ENCODE measurements around the gene UGDH. TPM values are rescaled to one million over a fixed set of nuclear protein-coding genes. Genes with fewer than 3 reads are reported as not detected.
"Not testable (repeated sequence)": the region's sequence is repeated elsewhere in the genome, so short reads cannot be mapped to it uniquely, and the experiment has no call there.

Gene UGDH
- total RNA-seq, 3 donors from 2014 or later, result 21.6 to 26.2 (median 23.2) TPM

- H3K9me3 Mint-ChIP-seq, result no peaks in the 10 kb centered on the region
- H3K27me3 Mint-ChIP-seq (ENCODE audit: low read depth), result no peaks in the 10 kb centered on the region
- H3K4me1 Mint-ChIP-seq (ENCODE audit: low read depth), result peaks cover 8% of the 10 kb centered on the region
- no peak overlapping the region for H3K4me3 Mint-ChIP-seq
- ATAC-seq (no peak), DNase-seq (no peak)
- peaks cover 1% of the 10 kb centered on the region for H3K36me3 Mint-ChIP-seq (ENCODE audit: insufficient read depth)
These were observed 5.9 kb downstream of the UGDH start for GRCh38 chr4:39521253-39521919.

- H3K4me1 Mint-ChIP-seq (ENCODE audit: low read depth), result no peaks in the 10 kb centered on the region
- H3K4me3 Mint-ChIP-seq, result no peak overlapping the region
- H3K36me3 Mint-ChIP-seq (ENCODE audit: insufficient read depth), result peaks cover 1% of the 10 kb centered on the region
- DNase-seq (no peak), ATAC-seq (no peak)
- H3K9me3 Mint-ChIP-seq, result no peaks in the 10 kb centered on the region
- H3K27me3 Mint-ChIP-seq (ENCODE audit: low read depth), result no peaks in the 10 kb centered on the region
These were observed 8.8 kb downstream of the UGDH start for GRCh38 chr4:39518484-39518883.

- no peaks in the 10 kb centered on the region for H3K9me3 Mint-ChIP-seq
- ATAC-seq (no peak), DNase-seq (no peak)
- peaks cover 4% of the 10 kb centered on the region for H3K36me3 Mint-ChIP-seq (ENCODE audit: insufficient read depth)
- H3K27me3 Mint-ChIP-seq (ENCODE audit: low read depth), result no peaks in the 10 kb centered on the region
- H3K4me1 Mint-ChIP-seq (ENCODE audit: low read depth), result no peaks in the 10 kb centered on the region
- no peak overlapping the region for H3K4me3 Mint-ChIP-seq
These were observed 10.8 kb downstream of the UGDH start for GRCh38 chr4:39516407-39516966.

GRCh38 chr4:39515669-39516401 is 11.4 kb downstream of the UGDH start:
- ATAC-seq; H3K4me1 Mint-ChIP-seq (ENCODE audit: low read depth); H3K36me3 Mint-ChIP-seq (ENCODE audit: insufficient read depth); H3K9me3 Mint-ChIP-seq; H3K4me3 Mint-ChIP-seq; H3K27me3 Mint-ChIP-seq (ENCODE audit: low read depth); DNase-seq: not testable (repeated sequence)

GRCh38 chr4:39514888-39515401 is 12.3 kb downstream of the UGDH start:
- no peaks in the 10 kb centered on the region for H3K27me3 Mint-ChIP-seq (ENCODE audit: low read depth)
- H3K4me3 Mint-ChIP-seq, result no peak overlapping the region
- H3K9me3 Mint-ChIP-seq, result no peaks in the 10 kb centered on the region
- H3K36me3 Mint-ChIP-seq (ENCODE audit: insufficient read depth), result peaks cover 11% of the 10 kb centered on the region
- ATAC-seq (no peak), DNase-seq (no peak)
- no peaks in the 10 kb centered on the region for H3K4me1 Mint-ChIP-seq (ENCODE audit: low read depth)

- H3K36me3 Mint-ChIP-seq (ENCODE audit: insufficient read depth), result peaks cover 18% of the 10 kb centered on the region
- not testable (repeated sequence) for H3K27me3 Mint-ChIP-seq (ENCODE audit: low read depth); H3K4me3 Mint-ChIP-seq; DNase-seq; H3K4me1 Mint-ChIP-seq (ENCODE audit: low read depth); ATAC-seq; H3K9me3 Mint-ChIP-seq
These were observed 13.0 kb downstream of the UGDH start for GRCh38 chr4:39514266-39514665.

GRCh38 chr4:39510348-39510929 is 16.8 kb downstream of the UGDH start:
- Mint-ChIP-seq H3K4me1 (ENCODE audit: low read depth) (no peaks in the 10 kb centered on the region), H3K4me3 (no peak overlapping the region), H3K36me3 (ENCODE audit: insufficient read depth) (peaks cover 34% of the 10 kb centered on the region), H3K9me3 (no peaks in the 10 kb centered on the region), H3K27me3 (ENCODE audit: low read depth) (no peaks in the 10 kb centered on the region)
- ATAC-seq (no peak), DNase-seq (no peak)

- Mint-ChIP-seq H3K36me3 (ENCODE audit: insufficient read depth) (peaks cover 55% of the 10 kb centered on the region), H3K27me3 (ENCODE audit: low read depth) (no peaks in the 10 kb centered on the region), H3K9me3 (no peaks in the 10 kb centered on the region), H3K4me3 (no peak overlapping the region), H3K4me1 (ENCODE audit: low read depth) (no peaks in the 10 kb centered on the region)
- ATAC-seq (no peak), DNase-seq (no peak)
These were observed 21.7 kb downstream of the UGDH start for GRCh38 chr4:39505581-39505980.

- ATAC-seq (no peak), DNase-seq (no peak)
- no peaks in the 10 kb centered on the region for H3K4me1 Mint-ChIP-seq (ENCODE audit: low read depth)
- no peaks in the 10 kb centered on the region for H3K9me3 Mint-ChIP-seq
- peaks cover 48% of the 10 kb centered on the region for H3K36me3 Mint-ChIP-seq (ENCODE audit: insufficient read depth)
- H3K4me3 Mint-ChIP-seq, result no peak overlapping the region
- no peaks in the 10 kb centered on the region for H3K27me3 Mint-ChIP-seq (ENCODE audit: low read depth)
These were observed 22.7 kb downstream of the UGDH start for GRCh38 chr4:39504538-39504937.

- ATAC-seq; H3K4me3 Mint-ChIP-seq; H3K4me1 Mint-ChIP-seq (ENCODE audit: low read depth); H3K27me3 Mint-ChIP-seq (ENCODE audit: low read depth); DNase-seq; H3K9me3 Mint-ChIP-seq: not testable (repeated sequence)
- H3K36me3 Mint-ChIP-seq (ENCODE audit: insufficient read depth), result peaks cover 43% of the 10 kb centered on the region
These were observed 24.6 kb downstream of the UGDH start for GRCh38 chr4:39502664-39503035.

- Mint-ChIP-seq H3K4me1 (ENCODE audit: low read depth) (no peaks in the 10 kb centered on the region), H3K4me3 (no peak overlapping the region), H3K9me3 (no peaks in the 10 kb centered on the region), H3K36me3 (ENCODE audit: insufficient read depth) (peaks cover 39% of the 10 kb centered on the region), H3K27me3 (ENCODE audit: low read depth) (no peaks in the 10 kb centered on the region)
- no peak for DNase-seq
- no peak for ATAC-seq
These were observed 25.1 kb downstream of the UGDH start for GRCh38 chr4:39502019-39502663.

- DNase-seq, result no peak
- no peaks in the 10 kb centered on the region for H3K27me3 Mint-ChIP-seq (ENCODE audit: low read depth)
- H3K4me1 Mint-ChIP-seq (ENCODE audit: low read depth), result no peaks in the 10 kb centered on the region
- no peak for ATAC-seq
- peaks cover 20% of the 10 kb centered on the region for H3K36me3 Mint-ChIP-seq (ENCODE audit: insufficient read depth)
- H3K9me3 Mint-ChIP-seq, result no peaks in the 10 kb centered on the region
- no peak overlapping the region for H3K4me3 Mint-ChIP-seq
These were observed 28.6 kb downstream of the UGDH start for GRCh38 chr4:39498727-39499020.

- ATAC-seq (no peak), DNase-seq (no peak)
- Mint-ChIP-seq H3K4me3 (no peak overlapping the region), H3K36me3 (ENCODE audit: insufficient read depth) (peaks cover 15% of the 10 kb centered on the region), H3K4me1 (ENCODE audit: low read depth) (no peaks in the 10 kb centered on the region), H3K27me3 (ENCODE audit: low read depth) (no peaks in the 10 kb centered on the region), H3K9me3 (no peaks in the 10 kb centered on the region)
These were observed 29.1 kb downstream of the UGDH start for GRCh38 chr4:39497909-39498726.

Data from activated T-cell treated with anti-CD3 and anti-CD28 coated beads, Interleukin-2, amount 50 U/mL, for 4 hours (primary cell).